ENCODE results near the gene SFTPD.
"Not testable (repeated sequence)": the region's sequence is repeated elsewhere in the genome, so short reads cannot be mapped to it uniquely, and the experiment has no call there.

Gene SFTPD

DNA sequence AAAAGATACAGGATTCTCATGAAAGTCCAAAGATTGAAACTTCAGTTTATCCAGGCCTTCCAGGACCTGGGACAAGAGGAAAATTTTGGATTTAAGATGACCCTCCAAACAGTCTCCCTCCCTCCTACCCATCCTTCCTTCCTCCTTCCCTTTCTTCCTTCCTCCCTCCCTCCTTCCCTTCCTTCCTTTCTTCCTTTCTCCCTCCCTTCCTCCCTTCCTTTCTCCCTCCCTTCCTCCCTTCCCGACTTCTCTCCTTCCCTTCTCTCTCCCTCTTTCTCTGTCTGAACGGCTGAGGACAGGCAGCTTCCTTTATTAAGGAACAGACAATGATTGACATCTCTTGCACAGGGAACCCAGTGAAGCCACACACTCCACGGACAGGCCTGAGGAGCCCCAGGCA lies 23.3 kb downstream of the SFTPD start:
- DNase-seq (ENCODE audit: low read depth in 2 of 2), result no peak

DNA sequence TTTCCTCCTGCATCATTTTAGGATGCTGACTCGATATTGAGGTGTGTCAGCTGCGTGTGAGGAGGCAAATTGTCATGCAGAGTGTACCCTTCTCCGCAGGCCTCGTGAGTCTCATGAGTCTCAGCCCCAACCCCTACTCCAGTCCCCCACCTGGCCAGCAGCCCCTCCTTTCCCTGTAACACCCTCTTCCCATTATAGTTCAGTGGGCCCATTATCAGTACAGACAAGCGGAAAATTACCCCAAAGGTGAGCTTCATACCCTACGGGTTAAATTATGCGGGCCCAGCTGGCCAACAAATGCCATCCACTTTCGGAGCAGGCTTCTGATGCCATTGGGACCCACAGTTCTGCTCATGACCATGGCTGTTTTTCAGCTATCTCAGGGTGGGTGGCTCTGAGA lies 25.2 kb downstream of the SFTPD start:
- DNase-seq (ENCODE audit: low read depth in 2 of 2), result no peak

DNA sequence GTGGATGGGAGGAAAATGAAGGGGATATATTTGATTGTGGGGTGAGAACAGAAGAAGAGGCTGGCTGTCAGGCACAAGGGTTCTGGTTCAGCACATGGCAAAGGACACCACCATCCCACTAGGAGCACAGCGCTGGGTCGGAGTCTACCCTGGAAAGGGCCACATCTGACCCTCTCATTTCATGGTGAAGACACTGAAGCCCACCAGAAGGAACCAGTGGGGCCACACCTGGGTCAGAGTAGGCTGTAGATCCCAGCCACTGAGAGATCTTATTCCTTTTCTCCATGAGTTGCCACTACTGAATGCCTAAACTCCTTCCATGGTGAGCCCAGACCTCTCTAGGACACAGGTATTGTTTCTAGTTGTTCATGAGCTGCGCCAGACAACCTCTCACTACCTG lies 25.8 kb downstream of the SFTPD start:
- no peak for DNase-seq (ENCODE audit: low read depth in 2 of 2)

DNA sequence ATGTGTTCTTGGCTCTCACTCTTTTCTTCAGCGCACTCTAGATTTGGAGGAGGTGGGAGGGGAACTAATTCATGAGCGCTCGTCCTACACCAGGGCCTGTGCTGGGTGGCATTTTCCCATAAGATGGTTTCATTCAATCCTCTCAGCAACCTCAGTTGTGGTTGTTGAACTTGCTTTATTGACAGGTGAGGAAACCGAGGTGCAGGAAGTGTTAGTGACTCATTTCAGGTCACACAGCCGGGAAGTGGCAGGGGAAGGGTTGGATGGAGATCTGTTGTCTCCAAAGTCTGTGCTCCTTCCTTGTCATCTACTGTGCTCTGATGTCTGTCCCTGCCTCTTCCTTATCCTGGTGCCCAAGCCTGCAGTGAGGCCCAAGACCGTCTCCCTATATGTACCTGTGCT lies 26.9 kb downstream of the SFTPD start:
- not testable (repeated sequence) for DNase-seq (ENCODE audit: low read depth in 2 of 2)

DNA sequence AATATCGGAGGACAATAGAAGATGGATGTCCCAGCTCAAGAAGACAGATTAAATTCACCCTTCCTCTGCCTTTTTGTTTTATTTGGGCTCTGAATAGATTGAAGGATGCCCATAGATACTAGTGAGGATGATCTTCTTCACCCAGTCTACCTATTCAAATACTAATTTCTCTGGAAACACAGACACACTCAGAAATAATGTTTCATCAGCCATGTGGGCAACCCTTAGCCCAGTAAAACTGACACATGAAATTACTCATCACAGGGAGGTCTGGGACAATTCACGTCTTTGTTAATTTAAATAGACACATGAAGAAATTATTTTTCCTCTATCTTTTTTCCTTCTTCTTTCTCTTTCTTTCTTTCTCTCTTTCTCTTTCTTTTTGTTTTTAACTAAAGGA lies 33.1 kb downstream of the SFTPD start:
- DNase-seq (ENCODE audit: low read depth in 2 of 2), result not testable (repeated sequence)

DNA sequence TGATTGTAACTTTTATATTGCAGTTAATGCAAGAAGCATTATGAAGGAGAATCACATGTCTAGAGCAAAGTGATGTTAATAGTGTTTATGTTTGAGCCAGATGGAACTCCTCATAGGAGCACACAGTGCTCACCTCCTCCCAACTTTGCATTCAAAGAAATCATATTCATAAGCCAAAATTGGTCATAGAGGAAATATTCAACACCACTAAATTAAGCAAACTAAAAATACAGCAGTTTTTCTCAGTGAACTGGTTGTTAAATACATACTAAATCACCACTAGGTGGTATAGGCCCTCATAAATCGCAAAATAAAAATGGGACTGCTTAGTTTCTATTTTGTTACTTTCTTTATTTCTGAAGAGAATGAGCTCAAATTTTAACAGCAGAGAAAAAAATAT lies 34.4 kb downstream of the SFTPD start:
- not testable (repeated sequence) for DNase-seq (ENCODE audit: low read depth in 2 of 2)

DNA sequence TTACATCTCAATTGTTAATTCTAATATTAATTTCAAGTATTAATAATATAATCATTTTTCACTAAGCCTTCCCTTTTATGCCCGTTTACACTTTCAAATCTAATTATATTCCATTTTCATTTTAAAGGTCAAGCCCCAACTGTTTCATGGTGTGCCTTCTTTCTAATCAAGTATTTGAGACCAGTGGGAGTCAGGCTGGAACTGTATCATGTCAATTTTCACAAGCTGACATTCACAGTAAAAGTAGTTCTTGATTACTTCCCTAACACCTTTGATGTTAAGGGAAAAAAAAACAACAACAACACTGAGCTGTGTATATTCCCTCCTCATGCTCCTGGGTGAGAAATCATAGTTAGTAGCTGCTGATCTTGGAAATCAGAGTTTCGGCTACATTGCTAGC lies 38.1 kb downstream of the SFTPD start:
- no peak for DNase-seq (ENCODE audit: low read depth in 2 of 2)

DNA sequence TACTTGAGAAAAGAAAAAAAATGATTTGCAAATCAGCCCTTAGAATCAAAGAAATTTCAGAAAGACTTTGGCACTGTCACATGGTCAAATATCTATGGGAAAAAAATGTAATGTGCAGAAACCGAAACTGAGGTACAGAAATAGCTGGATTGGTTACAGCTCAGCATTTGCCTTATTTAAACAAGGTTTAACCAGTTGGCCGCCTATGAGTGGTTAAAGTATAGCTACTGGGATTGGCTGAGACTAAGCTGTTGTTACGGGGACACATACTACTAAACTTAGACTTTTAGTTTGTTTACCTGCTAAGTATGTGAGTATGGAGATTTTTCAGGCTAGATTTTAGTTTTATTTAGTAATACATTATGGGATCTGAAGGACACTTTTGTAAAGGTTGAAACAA lies 38.6 kb downstream of the SFTPD start:
- DNase-seq (ENCODE audit: low read depth in 2 of 2), result no peak

DNA sequence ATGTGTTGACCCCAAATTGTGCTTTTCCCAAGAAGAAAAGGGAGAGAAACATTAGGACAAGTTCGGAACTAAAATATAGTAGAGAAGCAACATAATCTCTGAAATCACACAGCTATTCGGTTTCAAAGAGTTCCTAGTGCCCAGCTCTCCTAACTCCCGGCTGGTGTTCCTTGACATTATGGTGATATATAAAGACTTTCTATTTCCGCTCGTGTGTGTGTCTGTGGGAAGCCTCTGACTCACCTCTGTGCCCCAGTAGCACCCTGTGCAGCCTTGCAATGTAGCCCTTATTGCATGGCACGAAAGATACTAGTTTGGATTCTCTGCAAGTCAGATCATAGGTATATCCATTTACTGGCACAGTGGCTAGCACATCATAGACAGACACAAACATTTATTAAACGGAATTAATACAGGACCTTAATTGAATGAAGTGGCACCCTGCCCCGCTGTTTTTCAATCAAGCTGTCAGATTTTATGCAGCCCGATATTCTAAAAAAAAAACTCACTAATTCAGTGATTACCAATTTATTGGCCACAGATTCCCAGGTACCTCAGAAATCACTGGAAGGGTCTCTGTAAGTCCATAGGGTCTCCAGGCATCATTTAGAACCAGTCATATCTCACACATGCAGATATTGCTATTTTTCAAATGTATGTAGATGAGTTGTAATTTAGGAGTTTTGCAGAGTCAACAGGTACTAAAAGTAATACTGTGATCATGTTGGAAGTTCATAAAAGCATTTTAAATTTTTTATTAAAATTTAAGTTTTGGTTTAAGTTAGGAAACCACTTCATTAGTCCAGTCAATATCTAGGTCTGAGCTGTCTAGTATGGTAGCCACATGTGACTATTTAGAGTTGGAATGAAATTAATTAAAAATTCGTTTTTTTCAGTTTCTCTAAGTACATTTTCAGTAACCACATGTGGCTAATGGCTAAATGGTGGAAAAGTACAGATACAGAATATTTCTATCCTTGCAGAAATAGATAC lies 43.3 kb downstream of the SFTPD start:
- no peak for DNase-seq (ENCODE audit: low read depth in 2 of 2)

DNA sequence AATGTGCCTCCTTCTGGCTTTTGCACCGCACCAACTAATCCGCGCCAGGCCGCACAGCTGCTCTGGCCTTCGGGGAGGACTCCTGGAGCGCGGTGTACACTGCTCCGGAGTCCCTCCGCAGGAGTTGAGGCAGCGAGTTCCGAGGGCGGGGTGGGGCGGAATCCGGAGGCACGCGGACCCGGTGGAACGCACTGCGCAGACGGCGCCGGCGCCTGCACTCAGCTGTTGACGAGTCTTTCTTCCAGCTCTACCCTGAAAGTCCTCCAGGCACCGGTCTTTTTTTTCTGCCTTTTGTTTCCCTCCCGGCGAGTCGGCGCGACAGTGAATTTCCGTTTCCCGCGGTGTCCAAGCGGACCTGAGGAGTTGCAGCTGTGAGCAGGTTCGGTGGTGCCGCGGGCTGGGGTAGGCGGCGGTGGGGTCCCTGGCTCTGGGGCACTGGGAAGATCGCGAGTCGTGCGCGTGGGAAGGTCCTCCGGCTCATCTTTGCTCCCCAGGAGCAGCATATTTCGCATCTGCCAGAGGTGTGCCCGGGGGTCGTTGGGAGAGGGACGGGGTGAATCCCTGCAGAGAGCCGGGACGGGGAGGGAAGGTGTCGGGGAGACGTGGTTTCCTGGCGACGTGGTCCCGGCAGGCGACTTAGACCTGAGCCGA lies 44.1 kb downstream of the SFTPD start:
- peak; percentile 36 to 38 for DNase-seq (ENCODE audit: low read depth in 2 of 2)

DNA sequence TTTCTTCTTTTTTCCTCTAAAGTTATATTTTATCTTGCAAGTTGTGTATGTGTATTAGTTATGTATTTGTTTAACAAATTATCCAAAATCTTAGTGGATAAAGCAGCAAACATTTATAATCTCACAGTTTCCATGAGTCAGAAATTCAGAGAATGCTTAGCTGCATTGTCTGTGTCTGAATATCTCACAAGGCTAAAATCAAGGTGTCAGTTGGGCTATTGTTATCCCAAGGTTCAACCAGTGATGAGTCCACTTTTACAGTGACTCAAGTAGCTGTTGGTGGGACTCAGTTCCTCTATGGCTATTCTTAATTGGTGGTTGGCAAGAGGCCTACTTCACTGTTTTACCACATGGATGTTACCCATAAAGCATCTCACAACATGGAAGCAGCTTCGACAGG lies 47.3 kb downstream of the SFTPD start:
- DNase-seq (ENCODE audit: low read depth in 2 of 2), result not testable (repeated sequence)

DNA sequence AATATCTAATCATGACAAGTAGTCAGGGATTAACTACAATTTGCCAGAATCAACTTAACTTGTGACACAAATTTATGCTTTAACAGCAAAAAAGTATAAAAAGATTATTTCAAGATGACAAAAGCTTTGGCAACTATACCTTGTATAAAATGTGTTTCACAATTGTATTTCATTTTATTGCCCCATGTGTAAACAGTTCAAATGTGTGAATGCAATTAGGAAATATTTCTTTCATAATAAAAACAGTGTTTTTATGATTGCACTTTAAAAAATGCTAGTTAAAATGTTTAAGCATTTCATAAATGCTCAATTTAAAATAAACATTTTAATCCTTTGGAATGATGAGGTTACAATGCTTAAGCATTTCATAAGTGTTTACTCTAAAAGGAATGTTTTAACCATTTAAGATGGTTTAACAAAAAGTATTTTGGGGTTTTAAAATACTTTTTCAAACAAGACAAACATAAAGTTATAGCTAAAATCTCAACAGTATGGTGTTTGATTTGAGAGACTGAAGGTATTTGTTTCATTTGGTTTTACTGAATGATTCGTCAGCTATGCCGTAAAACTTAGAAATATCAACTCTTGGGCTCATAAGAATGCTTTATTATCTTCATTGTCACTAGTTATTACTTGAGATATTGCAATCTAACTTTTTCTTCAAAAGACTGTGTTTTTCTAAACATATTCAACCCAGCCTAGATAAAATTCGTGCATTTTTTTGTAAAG lies 50.1 kb downstream of the SFTPD start:
- no peak for DNase-seq (ENCODE audit: low read depth in 2 of 2)

DNA sequence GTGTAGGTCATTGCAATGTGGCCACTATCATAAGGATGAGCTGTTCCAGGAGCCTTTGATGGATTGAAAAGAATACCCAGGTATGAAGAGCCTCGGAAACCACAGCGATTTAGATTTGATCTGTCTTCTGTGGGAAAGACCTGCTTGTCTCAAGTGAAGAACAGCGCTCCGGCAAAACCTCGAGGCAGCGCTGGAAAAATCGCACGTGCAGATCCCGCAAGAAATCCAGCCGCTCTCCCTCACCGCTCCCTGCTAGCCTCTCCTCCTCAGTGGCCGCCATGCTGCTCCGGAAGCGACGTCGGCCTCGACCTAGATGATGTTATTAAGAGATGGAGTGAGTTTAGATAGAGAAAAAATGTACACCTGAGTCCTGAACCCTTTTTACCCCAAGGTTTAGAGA lies 56.0 kb downstream of the SFTPD start:
- not testable (repeated sequence) for DNase-seq (ENCODE audit: low read depth in 2 of 2)

DNA sequence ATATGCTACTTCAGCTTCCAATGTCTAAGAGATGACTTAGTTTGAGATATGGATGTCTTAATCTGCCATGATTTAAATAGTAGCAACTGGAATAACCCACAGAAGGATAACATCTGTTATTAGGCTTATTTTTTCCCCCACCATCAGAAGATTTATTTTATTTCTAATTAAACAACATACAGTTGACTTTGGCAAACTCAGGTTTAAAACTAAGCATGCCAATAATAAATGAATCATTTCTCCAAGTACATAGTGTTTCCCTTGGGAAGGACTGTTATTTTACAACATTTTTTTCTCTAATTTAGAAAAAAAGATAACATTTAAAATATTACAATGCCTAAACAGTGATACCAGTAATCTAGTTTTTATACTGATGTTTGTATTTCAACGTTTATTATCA lies 58.4 kb downstream of the SFTPD start:
- no peak for DNase-seq (ENCODE audit: low read depth in 2 of 2)

DNA sequence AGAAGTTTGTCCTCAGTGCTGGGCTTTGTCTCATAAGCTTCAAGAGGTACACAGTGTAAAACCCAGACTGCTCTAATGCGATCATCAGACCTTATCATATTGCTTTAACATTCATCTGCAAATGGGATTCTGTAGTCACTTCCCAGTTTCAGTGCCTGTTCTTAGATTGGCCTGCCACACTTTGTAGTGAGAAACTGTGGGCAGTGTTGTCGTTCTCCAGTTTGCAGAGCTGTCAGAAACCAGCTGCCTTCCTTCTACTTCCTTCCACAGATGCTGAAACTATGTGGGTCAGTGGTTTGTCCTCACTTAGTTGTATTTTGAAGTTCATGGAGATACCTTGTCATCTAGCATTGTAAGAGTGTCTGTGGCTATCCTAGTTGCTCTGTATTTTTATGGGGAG lies 59.9 kb downstream of the SFTPD start:
- DNase-seq (ENCODE audit: low read depth in 2 of 2), result not testable (repeated sequence)
